GM12878 (cell line): ENCODE measurements around the gene HNRNPDL. TPM values are rescaled to one million over a fixed set of nuclear protein-coding genes. Genes with fewer than 3 reads are reported as not detected.
A peak's percentile ranks its signal among the peaks of the same experiment; 100 is the strongest.

Experiments
- ATAC-seq: fragments of 200-7000 bp; cut with Tn5 transposase; 3 replicates; pipeline ENCODE4 v1.9.1; 2020; ENCODE audit warnings: mild to moderate bottlenecking, moderate library complexity
- BruUV-seq: library from RNA; stranded (reverse); fragments of 400-500 nt; replicated peaks from 2 replicates; lab custom pipeline; 2021; lab: Mats Ljungman, UMichigan
- CTCF ChIA-PET: fragments of 300-600 bp; sonication (Branson Sonifier 250); formaldehyde crosslinking; extraction: SDS; loops from one replicate; lab custom pipeline; 2021; ENCODE audit warnings: inconsistent platforms; lab: Yijun Ruan, JAX
- POLR2A ChIA-PET: fragments of 350-600 bp; formaldehyde crosslinking; extraction: SDS; loops from one replicate; lab custom pipeline; 2021; ENCODE audit warnings: inconsistent platforms; lab: Charles Lee
- RAD21 ChIA-PET: fragments of 300-600 bp; sonication (Branson Sonifier 250); formaldehyde crosslinking; loops from one replicate; lab custom pipeline; 2023; ENCODE audit warnings: antibody characterized with exemption; ENCODE audit not compliant: unreplicated experiment; lab: Charles Lee
- SMC1A ChIA-PET: fragments of 300-600 bp; sonication (Branson Sonifier 250); formaldehyde crosslinking; loops from one replicate; lab custom pipeline; 2023; ENCODE audit not compliant: unreplicated experiment, uncharacterized antibody; lab: Charles Lee
- DNase-seq: peaks from one replicate; pipeline ENCODE4 v3.0.0-alpha.2; 2011; ENCODE audit warnings: low read depth, low spot score
- FAIRE-seq: peaks from 3 replicates; lab custom pipeline; 2011; peaks lifted over from hg19 to GRCh38; lab: Jason Lieb, UNC
- H2AFZ ChIP-seq: 2 replicates; pipeline ENCODE4 v1.6.0; 2011; ENCODE audit warnings: low read depth, low read length, control low read depth; ENCODE audit not compliant: control insufficient read depth
- H3K27ac ChIP-seq: 2 replicates; pipeline ENCODE4 v1.5.1; 2011; ENCODE audit warnings: control low read depth; ENCODE audit not compliant: control insufficient read depth, insufficient read depth
- H3K27me3 ChIP-seq, 2 experiments: replicated peaks in 1 of 2; 2 replicates each; pipeline versions ENCODE4 v1.6.0 to v1.6.1; 2011; ENCODE audit warnings: low read length in 1 of 2; ENCODE audit not compliant: control insufficient read depth in 2 of 2, insufficient read depth in 2 of 2
- H3K36me3 ChIP-seq, 2 experiments: 2 replicates each; pipeline ENCODE4 v1.5.1; 2011; ENCODE audit warnings: low read length in 1 of 2; ENCODE audit not compliant: control insufficient read depth in 2 of 2, insufficient read depth in 2 of 2
- H3K4me1 ChIP-seq: 2 replicates; pipeline ENCODE4 v1.6.1; 2011; ENCODE audit warnings: mild to moderate bottlenecking, low read length, moderate library complexity, mixed read lengths; ENCODE audit not compliant: control insufficient read depth, insufficient read depth
- H3K4me2 ChIP-seq: 2 replicates; pipeline ENCODE4 v1.6.0; 2011; ENCODE audit warnings: control low read depth; ENCODE audit not compliant: control insufficient read depth, insufficient read depth
- H3K4me3 ChIP-seq: fragments of 200-600 bp; sonication (generic); 2 replicates; pipeline ENCODE4 v1.5.1; 2016
- H3K79me2 ChIP-seq: 2 replicates; pipeline ENCODE4 v1.6.0; 2011; ENCODE audit warnings: low read length; ENCODE audit not compliant: control insufficient read depth, insufficient read depth
- H3K9ac ChIP-seq: 2 replicates; pipeline ENCODE4 v1.8.0; 2011; ENCODE audit warnings: low read length, control low read depth, mixed read lengths; ENCODE audit not compliant: control insufficient read depth, insufficient read depth
- H3K9me3 ChIP-seq: replicated peaks from 3 replicates; pipeline ENCODE4 v1.5.1; 2011; ENCODE audit warnings: mild to moderate bottlenecking, low read length; ENCODE audit not compliant: control insufficient read depth, insufficient read depth
- H4K20me1 ChIP-seq: 2 replicates; pipeline ENCODE4 v1.6.0; 2011; ENCODE audit not compliant: control insufficient read depth, insufficient read depth
- CHD4 ChIP-seq: fragments of 200-600 bp; sonication (generic); IDR thresholded peaks from 2 replicates; pipeline ENCODE4 v1.6.1; 2016; ENCODE audit warnings: mild to moderate bottlenecking
- CREM ChIP-seq: IDR thresholded peaks from 2 replicates; pipeline ENCODE4 v1.6.1; 2014; ENCODE audit warnings: antibody characterized with exemption, low read depth
- POU2F2 ChIP-seq: IDR thresholded peaks from 3 replicates; pipeline ENCODE4 v1.6.1; 2011; ENCODE audit warnings: low read depth, mild to moderate bottlenecking, low read length, borderline replicate concordance
- RAD21 ChIP-seq: IDR thresholded peaks from 2 replicates; pipeline ENCODE4 v1.6.1; 2011; ENCODE audit warnings: mild to moderate bottlenecking, low read depth, low read length, moderate library complexity; ENCODE audit not compliant: insufficient read depth
- SREBF2 ChIP-seq: IDR thresholded peaks from 2 replicates; pipeline ENCODE4 v1.6.1; 2012; ENCODE audit warnings: mild to moderate bottlenecking, low read length
- WGBS: methylation state at CpG from one replicate; pipeline ENCODE4 v1.1.6; 2016; ENCODE audit warnings: low lambda C conversion rate; ENCODE audit not compliant: insufficient replicate concordance, insufficient coverage; ENCODE audit errors: missing lambda C conversion rate; 5-methylcytosine and 5-hydroxymethylcytosine counted together
- in situ Hi-C: fragments of 300-500 bp; cut with MboI; formaldehyde crosslinking; loops from 9 replicates; pipeline ENCODE4 v1.14.3; 2018; ENCODE audit warnings: mixed read lengths
- intact Hi-C: fragments of 100-400 bp; cut with micrococcal nuclease; formaldehyde crosslinking; loops from one replicate; pipeline ENCODE4 v1.14.2; 2022; ENCODE audit not compliant: unreplicated experiment
- polyA plus RNA-seq, 11 experiments: library from polyadenylated mRNA; depleted of rRNA in 4 of 11; unstranded in 6 of 11; stranded (reverse) in 5 of 11; fragments of >200 nt; fragmentation: Nextera tagmentation in 4 of 11; fragmentation: Illumina TruSeq in 1 of 11; extraction: Ambion mirVana in 4 of 11; extraction: Trizol in 1 of 11; gene quantifications; 1 replicate in 1 of 11; 2 replicates in 10 of 11; pipeline versions ENCODE4 v1.2.1 to v1.2.3, GENCODE V29; 2011 to 2016; ENCODE audit warnings: inconsistent platforms in 2 of 11, missing spikeins in 2 of 11, low read depth in 1 of 11
- total RNA-seq, 4 experiments: library from RNA; depleted of rRNA in 3 of 4; stranded (reverse); fragments of >200 nt in 3 of 4; fragmentation: Illumina TruSeq in 1 of 4; extraction: Trizol in 1 of 4; gene quantifications; 2 replicates each; pipeline versions ENCODE4 v1.2.1 to v1.2.3, GENCODE V29; 2013 to 2021
- TF ChIP-seq, protein P1 (sequence below): IDR thresholded peaks from 2 replicates; pipeline ENCODE4 v1.6.1; 2011; ENCODE audit warnings: borderline replicate concordance, low read depth, mild to moderate bottlenecking, moderate library complexity, mixed read lengths, low read length; ENCODE audit not compliant: insufficient read depth; ENCODE audit errors: extremely low read length
- TF ChIP-seq, protein P2 (sequence below): fragments of 450-650 bp; formaldehyde crosslinking; IDR thresholded peaks from 2 replicates; pipeline ENCODE4 v1.4.0; 2020; ENCODE audit warnings: mild to moderate bottlenecking, moderate library complexity
- TF ChIP-seq, protein P3 (sequence below): fragments of 450-650 bp; formaldehyde crosslinking; IDR thresholded peaks from 2 replicates; pipeline ENCODE4 v1.4.0; 2022; ENCODE audit warnings: mild to moderate bottlenecking, moderate library complexity
- TF ChIP-seq, protein P4 (sequence below): IDR thresholded peaks from 2 replicates; pipeline ENCODE4 v1.6.1; 2012; ENCODE audit warnings: low read depth, low read length, improper control_type of control experiment
- TF ChIP-seq, protein P5 (sequence below): fragments of 450-650 bp; IDR thresholded peaks from 2 replicates; pipeline ENCODE4 v1.6.1; 2014; ENCODE audit warnings: mild to moderate bottlenecking

HNRNPDL gene
- total and polyA plus RNA-seq, 10 of the 15 experiments (the other 5 are each of a cell fraction or from before 2014, with no cell fraction given): 217 to 510 (median 345) TPM

DNA sequence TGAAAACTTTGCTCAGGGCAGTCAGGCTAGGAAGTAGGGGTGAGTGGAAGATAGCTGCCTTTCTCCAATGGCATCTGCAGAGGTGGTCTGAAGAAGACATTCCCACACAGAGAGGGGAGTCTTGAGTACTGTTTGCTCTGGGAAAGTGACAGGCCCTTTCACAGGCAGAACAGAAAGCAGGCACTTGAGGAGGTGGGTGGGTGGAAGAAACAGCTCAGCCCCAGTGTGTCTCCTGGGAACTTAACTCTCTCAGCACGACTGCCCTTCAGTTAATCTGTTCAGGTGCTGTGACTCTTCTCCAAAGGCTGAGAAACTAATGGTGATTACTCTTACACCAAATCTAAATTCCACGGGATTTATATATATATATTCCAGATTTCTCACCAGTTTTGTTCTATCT, 28.5 kb upstream of the HNRNPDL start:
- H2AFZ ChIP-seq: no peak overlapping the region
- BruUV-seq: no TSS peak
- CTCF ChIA-PET: interaction anchor here (9.1 kb wide), 1 partner anchor 281 kb away, joined by 89 read pairs; no protein-coding TSS in a partner anchor
- H4K20me1 ChIP-seq: no peaks in the 10 kb centered on the region
- peaks cover 11% of the 10 kb centered on the region in 2 experiments; a peak in 3 of 4 replicates for H3K36me3 ChIP-seq
- H3K79me2 ChIP-seq: no peaks in the 10 kb centered on the region
- H3K4me2 ChIP-seq: no peak overlapping the region
- H3K27ac ChIP-seq: no peak overlapping the region
- H3K4me1 ChIP-seq: no peaks in the 10 kb centered on the region
- ATAC-seq (0 out of 3 replicates have a peak, but pooled peaks have one; percentile 22), DNase-seq (no peak), FAIRE-seq (no peak)
- SMC1A ChIA-PET: no interaction called here
- H3K27me3 ChIP-seq: no peaks in the 10 kb centered on the region
- RAD21 ChIA-PET: no interaction called here
- H3K9ac ChIP-seq: no peak overlapping the region
- H3K9me3 ChIP-seq: no peaks in the 10 kb centered on the region
- POLR2A ChIA-PET: interaction anchor here (0.6 kb wide), 1 partner anchor 84 kb away, joined by 5 read pairs; no protein-coding TSS in a partner anchor
- WGBS: 55% methylated on average over 2 of the region's 2 CpGs
- intact Hi-C loops: no loop called here
- H3K4me3 ChIP-seq: no peak overlapping the region
- in situ Hi-C loops: no loop called here
- TF ChIP-seq, protein P1, sequence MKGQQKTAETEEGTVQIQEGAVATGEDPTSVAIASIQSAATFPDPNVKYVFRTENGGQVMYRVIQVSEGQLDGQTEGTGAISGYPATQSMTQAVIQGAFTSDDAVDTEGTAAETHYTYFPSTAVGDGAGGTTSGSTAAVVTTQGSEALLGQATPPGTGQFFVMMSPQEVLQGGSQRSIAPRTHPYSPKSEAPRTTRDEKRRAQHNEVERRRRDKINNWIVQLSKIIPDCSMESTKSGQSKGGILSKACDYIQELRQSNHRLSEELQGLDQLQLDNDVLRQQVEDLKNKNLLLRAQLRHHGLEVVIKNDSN: no peak
- TF ChIP-seq, protein P2, sequence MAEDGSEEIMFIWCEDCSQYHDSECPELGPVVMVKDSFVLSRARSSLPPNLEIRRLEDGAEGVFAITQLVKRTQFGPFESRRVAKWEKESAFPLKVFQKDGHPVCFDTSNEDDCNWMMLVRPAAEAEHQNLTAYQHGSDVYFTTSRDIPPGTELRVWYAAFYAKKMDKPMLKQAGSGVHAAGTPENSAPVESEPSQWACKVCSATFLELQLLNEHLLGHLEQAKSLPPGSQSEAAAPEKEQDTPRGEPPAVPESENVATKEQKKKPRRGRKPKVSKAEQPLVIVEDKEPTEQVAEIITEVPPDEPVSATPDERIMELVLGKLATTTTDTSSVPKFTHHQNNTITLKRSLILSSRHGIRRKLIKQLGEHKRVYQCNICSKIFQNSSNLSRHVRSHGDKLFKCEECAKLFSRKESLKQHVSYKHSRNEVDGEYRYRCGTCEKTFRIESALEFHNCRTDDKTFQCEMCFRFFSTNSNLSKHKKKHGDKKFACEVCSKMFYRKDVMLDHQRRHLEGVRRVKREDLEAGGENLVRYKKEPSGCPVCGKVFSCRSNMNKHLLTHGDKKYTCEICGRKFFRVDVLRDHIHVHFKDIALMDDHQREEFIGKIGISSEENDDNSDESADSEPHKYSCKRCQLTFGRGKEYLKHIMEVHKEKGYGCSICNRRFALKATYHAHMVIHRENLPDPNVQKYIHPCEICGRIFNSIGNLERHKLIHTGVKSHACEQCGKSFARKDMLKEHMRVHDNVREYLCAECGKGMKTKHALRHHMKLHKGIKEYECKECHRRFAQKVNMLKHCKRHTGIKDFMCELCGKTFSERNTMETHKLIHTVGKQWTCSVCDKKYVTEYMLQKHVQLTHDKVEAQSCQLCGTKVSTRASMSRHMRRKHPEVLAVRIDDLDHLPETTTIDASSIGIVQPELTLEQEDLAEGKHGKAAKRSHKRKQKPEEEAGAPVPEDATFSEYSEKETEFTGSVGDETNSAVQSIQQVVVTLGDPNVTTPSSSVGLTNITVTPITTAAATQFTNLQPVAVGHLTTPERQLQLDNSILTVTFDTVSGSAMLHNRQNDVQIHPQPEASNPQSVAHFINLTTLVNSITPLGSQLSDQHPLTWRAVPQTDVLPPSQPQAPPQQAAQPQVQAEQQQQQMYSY (CRISPR knock-in tag): no peak
- TF ChIP-seq RAD21: no peak
- TF ChIP-seq, protein P3, sequence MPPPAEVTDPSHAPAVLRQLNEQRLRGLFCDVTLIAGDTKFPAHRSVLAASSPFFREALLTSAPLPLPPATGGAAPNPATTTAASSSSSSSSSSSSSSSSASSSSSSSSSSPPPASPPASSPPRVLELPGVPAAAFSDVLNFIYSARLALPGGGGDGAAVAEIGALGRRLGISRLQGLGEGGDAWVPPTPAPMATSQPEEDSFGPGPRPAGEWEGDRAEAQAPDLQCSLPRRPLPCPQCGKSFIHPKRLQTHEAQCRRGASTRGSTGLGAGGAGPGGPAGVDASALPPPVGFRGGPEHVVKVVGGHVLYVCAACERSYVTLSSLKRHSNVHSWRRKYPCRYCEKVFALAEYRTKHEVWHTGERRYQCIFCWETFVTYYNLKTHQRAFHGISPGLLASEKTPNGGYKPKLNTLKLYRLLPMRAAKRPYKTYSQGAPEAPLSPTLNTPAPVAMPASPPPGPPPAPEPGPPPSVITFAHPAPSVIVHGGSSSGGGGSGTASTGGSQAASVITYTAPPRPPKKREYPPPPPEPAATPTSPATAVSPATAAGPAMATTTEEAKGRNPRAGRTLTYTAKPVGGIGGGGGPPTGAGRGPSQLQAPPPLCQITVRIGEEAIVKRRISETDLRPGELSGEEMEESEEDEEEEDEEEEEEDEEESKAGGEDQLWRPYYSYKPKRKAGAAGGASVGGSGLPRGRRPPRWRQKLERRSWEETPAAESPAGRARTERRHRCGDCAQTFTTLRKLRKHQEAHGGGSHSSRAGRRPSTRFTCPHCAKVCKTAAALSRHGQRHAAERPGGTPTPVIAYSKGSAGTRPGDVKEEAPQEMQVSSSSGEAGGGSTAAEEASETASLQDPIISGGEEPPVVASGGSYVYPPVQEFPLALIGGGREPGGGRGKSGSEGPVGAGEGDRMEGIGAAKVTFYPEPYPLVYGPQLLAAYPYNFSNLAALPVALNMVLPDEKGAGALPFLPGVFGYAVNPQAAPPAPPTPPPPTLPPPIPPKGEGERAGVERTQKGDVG: no peak
- no peak for TF ChIP-seq SREBF2
- TF ChIP-seq CREM: no peak
- no peak for TF ChIP-seq POU2F2
- no peak for TF ChIP-seq CHD4
- TF ChIP-seq, protein P4, sequence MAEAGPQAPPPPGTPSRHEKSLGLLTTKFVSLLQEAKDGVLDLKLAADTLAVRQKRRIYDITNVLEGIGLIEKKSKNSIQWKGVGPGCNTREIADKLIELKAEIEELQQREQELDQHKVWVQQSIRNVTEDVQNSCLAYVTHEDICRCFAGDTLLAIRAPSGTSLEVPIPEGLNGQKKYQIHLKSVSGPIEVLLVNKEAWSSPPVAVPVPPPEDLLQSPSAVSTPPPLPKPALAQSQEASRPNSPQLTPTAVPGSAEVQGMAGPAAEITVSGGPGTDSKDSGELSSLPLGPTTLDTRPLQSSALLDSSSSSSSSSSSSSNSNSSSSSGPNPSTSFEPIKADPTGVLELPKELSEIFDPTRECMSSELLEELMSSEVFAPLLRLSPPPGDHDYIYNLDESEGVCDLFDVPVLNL: no peak
- TF ChIP-seq, protein P5, sequence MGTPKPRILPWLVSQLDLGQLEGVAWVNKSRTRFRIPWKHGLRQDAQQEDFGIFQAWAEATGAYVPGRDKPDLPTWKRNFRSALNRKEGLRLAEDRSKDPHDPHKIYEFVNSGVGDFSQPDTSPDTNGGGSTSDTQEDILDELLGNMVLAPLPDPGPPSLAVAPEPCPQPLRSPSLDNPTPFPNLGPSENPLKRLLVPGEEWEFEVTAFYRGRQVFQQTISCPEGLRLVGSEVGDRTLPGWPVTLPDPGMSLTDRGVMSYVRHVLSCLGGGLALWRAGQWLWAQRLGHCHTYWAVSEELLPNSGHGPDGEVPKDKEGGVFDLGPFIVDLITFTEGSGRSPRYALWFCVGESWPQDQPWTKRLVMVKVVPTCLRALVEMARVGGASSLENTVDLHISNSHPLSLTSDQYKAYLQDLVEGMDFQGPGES: no peak
